IMR-90 (cell line): ENCODE data around the gene ACOX2. TPM values are rescaled to one million over a fixed set of nuclear protein-coding genes. Genes with fewer than 3 reads are reported as not detected.

ENCODE experiments used
- ATAC-seq: fragments of 200-7000 bp; cut with Tn5 transposase; 2 replicates; pipeline ENCODE4 v1.9.1; 2020; ENCODE audit warnings: low read depth, mild to moderate bottlenecking, moderate library complexity
- BruUV-seq: library from RNA; stranded (reverse); fragments of 400-500 nt; replicated peaks from 2 replicates; lab custom pipeline; 2021; lab: Mats Ljungman, UMichigan
- CTCF ChIA-PET: fragments of 300-600 bp; formaldehyde crosslinking; extraction: SDS; loops from one replicate; lab custom pipeline; 2021; ENCODE audit warnings: antibody characterized with exemption; lab: Yijun Ruan, JAX
- POLR2A ChIA-PET: fragments of 300-600 bp; sonication (Branson Sonifier 250); formaldehyde crosslinking; loops from one replicate; lab custom pipeline; 2022; ENCODE audit warnings: antibody characterized with exemption; ENCODE audit not compliant: unreplicated experiment; lab: Charles Lee
- DNase-seq: peaks from one replicate; pipeline ENCODE4 v3.0.0; 2013
- H2AFZ ChIP-seq: replicated peaks from 2 replicates; pipeline ENCODE3; 2013; ENCODE audit warnings: low read length, mild to moderate bottlenecking; ENCODE audit not compliant: poor library complexity
- H2AK5ac ChIP-seq: 2 replicates; pipeline ENCODE4 v1.6.1; 2013; ENCODE audit warnings: low read depth, low read length, inconsistent platforms
- H2AK9ac ChIP-seq: replicated peaks from 2 replicates; pipeline ENCODE3; 2013; ENCODE audit warnings: mild to moderate bottlenecking, low read depth, low read length, moderate library complexity; ENCODE audit not compliant: poor library complexity
- H2BK120ac ChIP-seq: 2 replicates; pipeline ENCODE4 v1.6.1; 2013; ENCODE audit warnings: low read depth, low read length, inconsistent platforms
- H2BK15ac ChIP-seq: 3 replicates; pipeline ENCODE4 v1.6.1; 2013; ENCODE audit warnings: low read depth, low read length, inconsistent platforms
- H2BK20ac ChIP-seq: 2 replicates; pipeline ENCODE4 v1.6.1; 2013; ENCODE audit warnings: low read depth, mild to moderate bottlenecking, inconsistent platforms, low read length, moderate library complexity
- H2BK5ac ChIP-seq: 2 replicates; pipeline ENCODE4 v1.6.1; 2013; ENCODE audit warnings: mild to moderate bottlenecking, low read depth, low read length, inconsistent platforms; ENCODE audit not compliant: poor library complexity, severe bottlenecking
- H3K14ac ChIP-seq: replicated peaks from 2 replicates; pipeline ENCODE4 v1.6.1; 2013; ENCODE audit warnings: low read depth, low read length, inconsistent platforms
- H3K18ac ChIP-seq: 2 replicates; pipeline ENCODE4 v1.6.1; 2013; ENCODE audit warnings: low read depth, low read length, control low read depth
- H3K23ac ChIP-seq: 2 replicates; pipeline ENCODE4 v1.6.1; 2013; ENCODE audit warnings: low read depth, low read length, inconsistent platforms
- H3K27ac ChIP-seq: 2 replicates; pipeline ENCODE4 v1.5.1; 2013; ENCODE audit warnings: mild to moderate bottlenecking, control low read depth, low read length; ENCODE audit not compliant: insufficient read depth
- H3K27me3 ChIP-seq: 2 replicates; pipeline ENCODE4 v1.6.1; 2013; ENCODE audit warnings: low read length; ENCODE audit not compliant: control insufficient read depth, insufficient read depth
- H3K36me3 ChIP-seq: 2 replicates; pipeline ENCODE4 v1.6.1; 2013; ENCODE audit warnings: low read length, mixed read lengths; ENCODE audit not compliant: control insufficient read depth, insufficient read depth
- H3K4ac ChIP-seq: 2 replicates; pipeline ENCODE4 v1.6.1; 2013; ENCODE audit warnings: low read depth, low read length, inconsistent platforms
- H3K4me1 ChIP-seq: 2 replicates; pipeline ENCODE4 v1.6.1; 2013; ENCODE audit warnings: low read length, mixed read lengths; ENCODE audit not compliant: control insufficient read depth, insufficient read depth
- H3K4me2 ChIP-seq: 2 replicates; pipeline ENCODE4 v1.6.1; 2013; ENCODE audit warnings: low read depth, mild to moderate bottlenecking, control low read depth, low read length, moderate library complexity
- H3K4me3 ChIP-seq: 2 replicates; pipeline ENCODE4 v1.5.1; 2013; ENCODE audit warnings: low read depth, mild to moderate bottlenecking, control low read depth, low read length, moderate library complexity; ENCODE audit not compliant: insufficient read depth
- H3K56ac ChIP-seq: 2 replicates; pipeline ENCODE4 v1.6.1; 2013; ENCODE audit warnings: low read length, inconsistent platforms; ENCODE audit not compliant: insufficient read depth; ENCODE audit errors: extremely low read depth
- H3K79me1 ChIP-seq, 2 experiments: 2 replicates each; pipeline ENCODE4 v1.6.1; 2013; ENCODE audit warnings: low read length in 2 of 2, inconsistent platforms in 1 of 2, low read depth in 1 of 2
- H3K9ac ChIP-seq: 2 replicates; pipeline ENCODE4 v1.6.1; 2013; ENCODE audit warnings: low read depth, low read length, control low read depth
- H3K9me1 ChIP-seq: 2 replicates; pipeline ENCODE4 v1.6.1; 2013; ENCODE audit warnings: low read length, inconsistent platforms; ENCODE audit not compliant: insufficient read depth
- H3K9me3 ChIP-seq: 2 replicates; pipeline ENCODE4 v1.6.1; 2013; ENCODE audit warnings: low read length; ENCODE audit not compliant: control insufficient read depth, insufficient read depth
- H4K20me1 ChIP-seq: 2 replicates; pipeline ENCODE4 v1.6.1; 2013; ENCODE audit warnings: low read length, inconsistent platforms; ENCODE audit not compliant: insufficient read depth
- H4K5ac ChIP-seq: 2 replicates; pipeline ENCODE4 v1.6.1; 2013; ENCODE audit warnings: mild to moderate bottlenecking, low read depth, low read length, control low read depth
- H4K8ac ChIP-seq, 2 experiments: 2 replicates each; pipeline ENCODE4 v1.6.1; 2013; ENCODE audit warnings: low read depth in 2 of 2, low read length in 2 of 2, control low read depth in 1 of 2, inconsistent platforms in 1 of 2
- H4K91ac ChIP-seq: 2 replicates; pipeline ENCODE4 v1.6.1; 2013; ENCODE audit warnings: low read depth, low read length, inconsistent platforms; ENCODE audit not compliant: insufficient read depth
- BHLHE40 ChIP-seq: fragments of 150-350 bp; IDR thresholded peaks from 2 replicates; pipeline ENCODE4 v1.6.1; 2016; ENCODE audit warnings: mild to moderate bottlenecking, low read depth, low read length
- CEBPB ChIP-seq: IDR thresholded peaks from 2 replicates; pipeline ENCODE4 v1.6.1; 2012; ENCODE audit warnings: low read depth, low read length, improper control_type of control experiment
- ELK1 ChIP-seq: fragments of 150-350 bp; IDR thresholded peaks from 2 replicates; pipeline ENCODE4 v1.6.1; 2016; ENCODE audit warnings: low read depth, mild to moderate bottlenecking, low read length, moderate library complexity, borderline replicate concordance
- FOS ChIP-seq: fragments of 150-350 bp; IDR thresholded peaks from 2 replicates; pipeline ENCODE4 v1.6.1; 2016; ENCODE audit warnings: low read depth, low read length
- MAZ ChIP-seq: IDR thresholded peaks from 2 replicates; pipeline ENCODE4 v1.6.1; 2012; ENCODE audit warnings: low read depth, mild to moderate bottlenecking, low read length, improper control_type of control experiment, moderate library complexity, borderline replicate concordance
- NFE2L2 ChIP-seq: fragments of 150-350 bp; IDR thresholded peaks from 2 replicates; pipeline ENCODE4 v1.6.1; 2016; ENCODE audit warnings: low read depth, mild to moderate bottlenecking, low read length
- RFX5 ChIP-seq: IDR thresholded peaks from 2 replicates; pipeline ENCODE4 v1.8.0; 2012; ENCODE audit warnings: low read depth, mild to moderate bottlenecking, low read length, moderate library complexity
- SMC3 ChIP-seq: fragments of 150-350 bp; IDR thresholded peaks from 2 replicates; pipeline ENCODE4 v1.6.1; 2016; ENCODE audit warnings: low read depth, mild to moderate bottlenecking, antibody characterized with exemption, low read length, moderate library complexity
- WGBS, 2 experiments: methylation state at CpG; one replicate each; pipeline versions ENCODE4 v1.1.5 to v1.1.7; 2013; ENCODE audit warnings: missing lambda C conversion rate in 2 of 2; ENCODE audit not compliant: insufficient read length in 1 of 2; ENCODE audit errors: extremely low coverage in 2 of 2; 5-methylcytosine and 5-hydroxymethylcytosine counted together
- dilution Hi-C: fragments of 300-500 bp; cut with HindIII; formaldehyde crosslinking; loops from one replicate; pipeline ENCODE4 v1.14.3; 2018; ENCODE audit warnings: low sequenced_read_pairs; ENCODE audit not compliant: unreplicated experiment
- in situ Hi-C: fragments of 300-500 bp; cut with MboI; formaldehyde crosslinking; loops from 3 replicates; pipeline ENCODE4 v1.14.3; 2019; ENCODE audit warnings: low sequenced_read_pairs, inconsistent platforms, mixed read lengths
- intact Hi-C: fragments of 100-400 bp; cut with micrococcal nuclease; formaldehyde crosslinking; loops from 2 replicates; pipeline ENCODE4 v1.10.0; 2022
- polyA plus RNA-seq, 3 experiments: library from polyadenylated mRNA; depleted of rRNA; stranded (reverse); fragments of >200 nt; gene quantifications; 2 replicates each; pipeline ENCODE4 v1.2.3, GENCODE V29; 2012; ENCODE audit warnings: low replicate concordance in 1 of 3
- total RNA-seq: library from RNA; depleted of rRNA; stranded (reverse); fragments of >200 nt; gene quantifications from 2 replicates; pipeline ENCODE4 v1.2.3, GENCODE V29; 2012

ACOX2 gene
- total and polyA plus RNA-seq, 2 of the 4 experiments (the other 2 are of a cell fraction), result 15.6 to 32.9 TPM

- Histone ChIP-seq H3K27me3 (peaks cover 3% of the 10 kb centered on the region; the same call in 1 of the 2 replicates), H2AK5ac (no peak overlapping the region), H3K9ac (no peak overlapping the region), H3K4ac (no peak overlapping the region), H4K91ac (no peak overlapping the region), H3K4me2 (no peak overlapping the region), H3K4me3 (no peak overlapping the region), H2BK15ac (no peak overlapping the region), H3K14ac (no peak overlapping the region), H4K8ac (no peak overlapping the region), H3K79me1 (no peaks in the 10 kb centered on the region), H2BK20ac (no peak overlapping the region), H3K27ac (no peak overlapping the region), H2BK120ac (no peak overlapping the region), H3K4me1 (peaks cover 8% of the 10 kb centered on the region), H2BK5ac (no peak overlapping the region), H2AK9ac (no peak overlapping the region), H3K18ac (no peak overlapping the region), H4K20me1 (no peaks in the 10 kb centered on the region), H3K23ac (no peak overlapping the region), H3K56ac (no peak overlapping the region), H3K9me3 (peaks cover 8% of the 10 kb centered on the region), H2AFZ (no peak overlapping the region), H3K36me3 (no peaks in the 10 kb centered on the region), H4K5ac (no peak overlapping the region), H3K9me1 (peaks cover 15% of the 10 kb centered on the region)
- no TSS peak for BruUV-seq
- CTCF ChIA-PET, result interaction anchor here (0.7 to 1.1 kb wide), 2 partner anchors 9 to 416 kb away, joined by 3 to 4 read pairs; no protein-coding TSS in a partner anchor
- in situ Hi-C loops (no loop called here), intact Hi-C loops (no loop called here), dilution Hi-C loops (no loop called here)
- ATAC-seq, result no peak
- TF ChIP-seq BHLHE40, result no peak
- TF ChIP-seq CEBPB, result no peak
- no peak for TF ChIP-seq FOS
- TF ChIP-seq ELK1, result no peak
- TF ChIP-seq SMC3, result no peak
- TF ChIP-seq RFX5, result no peak
- no peak for TF ChIP-seq NFE2L2
- no peak for TF ChIP-seq MAZ
- POLR2A ChIA-PET, result no interaction called here
- DNase-seq, result no peak
- 60% methylated on average over 1 of the region's 8 CpGs; no CpG with 5 or more reads in 1 of the 2 experiments for WGBS, 2 experiments
Observed at GRCh38 chr3:58482917-58483636, 53.9 kb downstream of the ACOX2 start.
